Urinary bladder (tissue), 4 donors: ENCODE data around the gene LIAS. TPM values are rescaled to one million over a fixed set of nuclear protein-coding genes. Genes with fewer than 3 reads are reported as not detected.
A peak's percentile ranks its signal among the peaks of the same experiment; 100 is the strongest.
"Not testable (repeated sequence)": the region's sequence is repeated elsewhere in the genome, so short reads cannot be mapped to it uniquely, and the experiment has no call there.

ENCODE experiments used
- DNase-seq: peaks from one replicate; pipeline ENCODE4 v3.0.0-alpha.2; 2015; ENCODE audit errors: extremely low spot score
- H3K27ac ChIP-seq: one replicate; pipeline ENCODE4 v1.5.1; 2013; ENCODE audit warnings: low read depth, mild to moderate bottlenecking, moderate library complexity
- H3K36me3 ChIP-seq: one replicate; pipeline ENCODE4 v1.6.1; 2013; ENCODE audit warnings: mild to moderate bottlenecking, moderate library complexity; ENCODE audit not compliant: insufficient read depth
- H3K4me1 ChIP-seq: one replicate; pipeline ENCODE4 v1.6.1; 2013; ENCODE audit warnings: mild to moderate bottlenecking, moderate library complexity; ENCODE audit not compliant: insufficient read depth
- H3K4me3 ChIP-seq: one replicate; pipeline ENCODE4 v1.5.1; 2013; ENCODE audit warnings: low read depth, low read length
- WGBS: extraction: QIAGEN DNeasy Blood & Tissue Kit; methylation state at CpG from one replicate; pipeline ENCODE4 v1.1.7; 2013; 5-methylcytosine and 5-hydroxymethylcytosine counted together
- polyA plus RNA-seq: library from polyadenylated mRNA; stranded (reverse); fragments of 200-250 nt; gene quantifications from one replicate; pipeline ENCODE4 v1.2.3, GENCODE V29; 2013
- total RNA-seq: library from RNA; depleted of rRNA; stranded (reverse); fragments of >200 nt; gene quantifications from one replicate; pipeline ENCODE4 v1.2.3, GENCODE V29; 2014
- donor health status: healthy with polysubstance abuse.
- donor health status: healthy.

LIAS gene
- total RNA-seq (25.4 TPM), polyA plus RNA-seq (14.6 TPM)

GRCh38 chr4:39458505-39459300, at the start of gene LIAS, which contains the start of gene RPL9:
TSS of gene LIAS (plus strand) at chr4:39459056. CDS start at chr4:39459118, 62 bp downstream.
TSS of gene RPL9 (minus strand) at chr4:39458922. CDS start at chr4:39458439, 483 bp downstream.
- peak within 1 kb of the TSS; percentile 59 for H3K4me3 ChIP-seq
- peaks cover 3% of the 10 kb centered on the region for H3K36me3 ChIP-seq
- H3K27ac ChIP-seq, result peak within 1 kb of the TSS; percentile 97
- peak; percentile 96 for DNase-seq
- H3K4me1 ChIP-seq, result peaks cover 2% of the 10 kb centered on the region
- under 1% methylated on average over 55 of the region's 55 CpGs for WGBS

- WGBS, result 42% methylated on average over 5 of the region's 5 CpGs
- no peak for DNase-seq
- H3K27ac ChIP-seq, result no peak overlapping the region
- peaks cover 2% of the 10 kb centered on the region for H3K4me1 ChIP-seq
- H3K4me3 ChIP-seq, result no peak overlapping the region
- no peaks in the 10 kb centered on the region for H3K36me3 ChIP-seq
These were observed 48.4 kb upstream of the LIAS start for GRCh38 chr4:39410415-39410814.

GRCh38 chr4:39411561-39411960, 47.3 kb upstream of the LIAS start:
- H3K4me3 ChIP-seq, DNase-seq, H3K4me1 ChIP-seq, H3K27ac ChIP-seq, H3K36me3 ChIP-seq: not testable (repeated sequence)
- WGBS, result 94% methylated on average over 8 of the region's 8 CpGs

GRCh38 chr4:39415678-39416283, 43.1 kb upstream of the LIAS start:
- H3K36me3 ChIP-seq, result no peaks in the 10 kb centered on the region
- no peak overlapping the region for H3K27ac ChIP-seq
- no peaks in the 10 kb centered on the region for H3K4me1 ChIP-seq
- H3K4me3 ChIP-seq, result no peak overlapping the region
- 72% methylated on average over 2 of the region's 2 CpGs for WGBS
- DNase-seq, result no peak

GRCh38 chr4:39422247-39422646, 36.6 kb upstream of the LIAS start:
- Histone ChIP-seq H3K36me3 (no peaks in the 10 kb centered on the region), H3K27ac (no peak overlapping the region), H3K4me1 (no peaks in the 10 kb centered on the region), H3K4me3 (no peak overlapping the region)
- WGBS, result 84% methylated on average over 3 of the region's 3 CpGs
- no peak for DNase-seq

- H3K4me3 ChIP-seq, H3K4me1 ChIP-seq, H3K36me3 ChIP-seq, H3K27ac ChIP-seq, DNase-seq: not testable (repeated sequence)
- 85% methylated on average over 1 of the region's 1 CpG for WGBS
These were observed 33.6 kb upstream of the LIAS start for GRCh38 chr4:39425297-39425696.

GRCh38 chr4:39426728-39427127, 32.1 kb upstream of the LIAS start:
- no peak for DNase-seq
- 97% methylated on average over 1 of the region's 1 CpG for WGBS
- no peak overlapping the region for H3K4me3 ChIP-seq
- no peaks in the 10 kb centered on the region for H3K4me1 ChIP-seq
- H3K36me3 ChIP-seq, result no peaks in the 10 kb centered on the region
- no peak overlapping the region for H3K27ac ChIP-seq

GRCh38 chr4:39427520-39428114, 31.2 kb upstream of the LIAS start:
- no peaks in the 10 kb centered on the region for H3K4me1 ChIP-seq
- H3K4me3 ChIP-seq, result no peak overlapping the region
- no peaks in the 10 kb centered on the region for H3K36me3 ChIP-seq
- DNase-seq, result peak; percentile 10
- WGBS, result 62% methylated on average over 10 of the region's 10 CpGs
- H3K27ac ChIP-seq, result no peak overlapping the region

- no peak for DNase-seq
- no peak overlapping the region for H3K27ac ChIP-seq
- H3K36me3 ChIP-seq, result no peaks in the 10 kb centered on the region
- no peaks in the 10 kb centered on the region for H3K4me1 ChIP-seq
- H3K4me3 ChIP-seq, result no peak overlapping the region
- 71% methylated on average over 4 of the region's 4 CpGs for WGBS
These were observed 29.2 kb upstream of the LIAS start for GRCh38 chr4:39429476-39430334.

- H3K27ac ChIP-seq, result no peak overlapping the region
- no peak for DNase-seq
- no peaks in the 10 kb centered on the region for H3K4me1 ChIP-seq
- no peak overlapping the region for H3K4me3 ChIP-seq
- WGBS, result 91% methylated on average over 11 of the region's 11 CpGs
- no peaks in the 10 kb centered on the region for H3K36me3 ChIP-seq
These were observed 24.9 kb upstream of the LIAS start for GRCh38 chr4:39433878-39434492.

GRCh38 chr4:39435659-39436563, 22.9 kb upstream of the LIAS start:
- Histone ChIP-seq H3K4me1 (no peaks in the 10 kb centered on the region), H3K27ac (no peak overlapping the region), H3K36me3 (no peaks in the 10 kb centered on the region), H3K4me3 (no peak overlapping the region)
- DNase-seq, result no peak
- WGBS, result 69% methylated on average over 7 of the region's 7 CpGs

- Histone ChIP-seq H3K27ac (no peak overlapping the region), H3K4me3 (no peak overlapping the region), H3K36me3 (no peaks in the 10 kb centered on the region), H3K4me1 (no peaks in the 10 kb centered on the region)
- no peak for DNase-seq
- 82% methylated on average over 2 of the region's 2 CpGs for WGBS
These were observed 17.3 kb upstream of the LIAS start for GRCh38 chr4:39441593-39441992.
